Muscle of leg (tissue), 11 donors: ENCODE measurements around the gene ERCC1. TPM values are rescaled to one million over a fixed set of nuclear protein-coding genes. Genes with fewer than 3 reads are reported as not detected.
A peak's percentile ranks its signal among the peaks of the same experiment; 100 is the strongest.
"Not testable (repeated sequence)": the region's sequence is repeated elsewhere in the genome, so short reads cannot be mapped to it uniquely, and the experiment has no call there.

ENCODE experiments used
- DNase-seq: peaks from one replicate; pipeline ENCODE4 v3.0.0; 2013
- H3K27ac ChIP-seq: one replicate; pipeline ENCODE4 v1.5.1; 2013; ENCODE audit warnings: mild to moderate bottlenecking, low read length, control low read depth
- H3K27me3 ChIP-seq: one replicate; pipeline ENCODE4 v1.6.1; 2013; ENCODE audit warnings: low read length; ENCODE audit not compliant: control insufficient read depth, insufficient read depth
- H3K36me3 ChIP-seq: one replicate; pipeline ENCODE4 v1.6.1; 2013; ENCODE audit warnings: low read length; ENCODE audit not compliant: control insufficient read depth, insufficient read depth
- H3K4me1 ChIP-seq: one replicate; pipeline ENCODE4 v1.6.1; 2013; ENCODE audit warnings: low read length; ENCODE audit not compliant: control insufficient read depth, insufficient read depth
- H3K4me3 ChIP-seq: one replicate; pipeline ENCODE4 v1.5.1; 2013; ENCODE audit warnings: low read length, control low read depth
- H3K9me3 ChIP-seq: replicated peaks from 2 replicates; pipeline ENCODE4 v1.6.1; 2013; ENCODE audit warnings: low read depth, low read length; ENCODE audit not compliant: control insufficient read depth
- WGBS: methylation state at CpG from one replicate; pipeline ENCODE4 v1.1.5; 2013; ENCODE audit warnings: missing lambda C conversion rate; ENCODE audit not compliant: insufficient coverage; 5-methylcytosine and 5-hydroxymethylcytosine counted together
- polyA plus RNA-seq, 8 donors: library from polyadenylated mRNA; unstranded; fragments of 120-200 nt; gene quantifications; one replicate each; pipeline versions ENCODE4 v1.2.1 to v1.2.3, GENCODE V29; 2013; ENCODE audit warnings: inconsistent platforms in 1 of 8, low replicate concordance in 1 of 8; ENCODE audit not compliant: insufficient read length in 8 of 8, insufficient read depth in 1 of 8
- total RNA-seq: library from RNA; stranded (reverse); fragments of 120-200 nt; gene quantifications from one replicate; pipeline ENCODE4 v1.2.4, GENCODE V29; 2013

The ERCC1 gene
- total and polyA plus RNA-seq, 9 donors, result 81.8 to 110 (median 90.6) TPM

DNA sequence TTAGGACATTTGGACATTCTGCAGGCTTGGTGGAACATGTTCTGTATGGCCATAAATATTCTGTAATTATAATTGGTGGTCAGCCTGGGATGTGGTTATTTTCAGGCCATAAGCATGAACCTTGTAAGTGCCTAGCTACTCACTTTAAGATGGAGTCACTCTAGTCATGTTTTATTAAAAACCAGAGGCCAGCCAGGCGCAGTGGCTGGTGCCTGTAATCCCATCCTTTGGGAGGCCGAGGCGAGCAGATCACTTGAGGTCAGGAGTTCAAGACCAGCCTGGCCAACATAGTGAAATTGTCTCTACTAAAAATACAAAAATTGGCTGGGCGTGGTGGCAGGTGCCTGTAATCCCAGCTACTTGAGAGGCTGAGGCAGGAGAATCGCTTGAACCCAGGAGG, 16.1 kb downstream of the ERCC1 start:
- H3K9me3 ChIP-seq, H3K27ac ChIP-seq, H3K4me3 ChIP-seq, DNase-seq: not testable (repeated sequence)
- Histone ChIP-seq H3K27me3 (peaks cover 35% of the 10 kb centered on the region), H3K36me3 (peaks cover 18% of the 10 kb centered on the region), H3K4me1 (peaks cover 38% of the 10 kb centered on the region)
- 90% methylated on average over 2 of the region's 5 CpGs for WGBS

- WGBS, result 0% methylated on average over 3 of the region's 10 CpGs
- Histone ChIP-seq H3K36me3 (peaks cover 18% of the 10 kb centered on the region), H3K27me3 (peaks cover 40% of the 10 kb centered on the region), H3K4me3 (peak overlapping the region; percentile 79), H3K4me1 (peaks cover 39% of the 10 kb centered on the region), H3K27ac (no peak overlapping the region), H3K9me3 (no peaks in the 10 kb centered on the region)
- DNase-seq, result no peak
Measured at GRCh38 chr19:45407091-45407375, 16.7 kb downstream of the ERCC1 start.

- peak; percentile 93 for DNase-seq
- peaks cover 44% of the 10 kb centered on the region for H3K27me3 ChIP-seq
- under 1% methylated on average over 51 of the region's 51 CpGs for WGBS
- peak within 1 kb of the TSS; percentile 79 for H3K4me3 ChIP-seq
- peaks cover 39% of the 10 kb centered on the region for H3K4me1 ChIP-seq
- H3K9me3 ChIP-seq, result no peaks in the 10 kb centered on the region
- peaks cover 17% of the 10 kb centered on the region for H3K36me3 ChIP-seq
- peak within 1 kb of the TSS; percentile 90 for H3K27ac ChIP-seq
Measured at GRCh38 chr19:45406226-45407090, 17.3 kb downstream of the ERCC1 start, which contains the start of gene POLR1G. Gene POLR1G, plus strand, starts transcription at chr19:45406644. Its CDS starts 53 bp downstream, at chr19:45406697.

- Histone ChIP-seq H3K36me3 (peaks cover 11% of the 10 kb centered on the region), H3K9me3 (no peaks in the 10 kb centered on the region), H3K4me1 (peaks cover 39% of the 10 kb centered on the region), H3K27me3 (peaks cover 44% of the 10 kb centered on the region), H3K4me3 (peak overlapping the region; percentile 79), H3K27ac (peak overlapping the region; percentile 90)
- DNase-seq, result peak; percentile 92
- WGBS, result under 1% methylated on average over 36 of the region's 48 CpGs
Measured at GRCh38 chr19:45405435-45406225, 18.1 kb downstream of the ERCC1 start.

DNA sequence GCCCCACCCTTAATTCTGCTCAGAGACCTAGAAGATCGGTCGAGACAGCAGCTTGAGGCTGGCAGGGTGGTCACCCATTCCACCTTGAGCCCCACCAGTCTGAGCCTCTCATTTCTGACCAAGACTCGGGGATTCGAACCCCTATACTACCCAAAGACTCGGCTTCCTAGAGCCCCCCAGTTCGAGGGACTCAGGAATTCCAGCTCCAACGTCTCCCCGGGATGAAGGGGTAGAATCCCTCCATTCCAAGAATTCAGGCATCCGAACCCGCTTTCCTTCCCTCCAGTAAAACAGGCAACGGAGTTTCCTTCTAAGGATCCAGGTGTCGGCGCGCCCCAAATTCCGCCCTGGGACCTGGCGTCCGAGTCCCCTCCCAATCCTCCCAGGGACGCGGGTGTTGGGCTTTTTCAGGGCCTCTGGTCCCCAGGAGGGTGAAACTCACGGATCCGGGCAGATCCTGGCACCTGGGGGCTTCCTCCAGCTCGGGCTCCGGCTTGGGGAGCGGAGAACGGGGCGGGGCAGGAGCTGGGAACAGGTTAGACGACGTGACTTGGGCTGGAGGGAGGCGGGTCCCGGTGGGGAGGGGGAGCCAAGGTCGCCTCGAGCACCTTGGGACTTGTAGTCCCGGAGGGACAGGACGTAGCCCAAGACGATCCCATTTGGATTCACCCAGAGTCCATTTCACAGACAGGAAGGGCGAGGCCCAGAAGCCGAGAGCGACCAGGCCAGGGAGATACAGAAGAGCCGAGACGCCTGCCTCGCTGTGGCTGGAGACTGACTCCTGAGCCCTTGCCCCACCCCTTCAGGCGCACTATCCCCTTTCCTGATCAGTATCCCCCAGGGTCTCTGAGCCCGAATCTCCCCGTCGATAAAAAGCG, 18.9 kb downstream of the ERCC1 start, which contains the start of gene PPP1R13L:
TSS of gene PPP1R13L (minus strand) at position 513 of the 878 bp plus-strand sequence. CDS start 6,751 bp downstream, outside the sequence.
- Histone ChIP-seq H3K4me1 (peaks cover 39% of the 10 kb centered on the region), H3K36me3 (peaks cover 11% of the 10 kb centered on the region), H3K27ac (peak within 1 kb of the TSS; percentile 90), H3K9me3 (no peaks in the 10 kb centered on the region), H3K27me3 (peaks cover 48% of the 10 kb centered on the region), H3K4me3 (peak within 1 kb of the TSS; percentile 79)
- DNase-seq, result peak; percentile 61
- under 1% methylated on average over 29 of the region's 46 CpGs for WGBS

GRCh38 chr19:45403781-45404556, 19.7 kb downstream of the ERCC1 start:
- Histone ChIP-seq H3K36me3 (peaks cover 7% of the 10 kb centered on the region), H3K4me1 (peaks cover 39% of the 10 kb centered on the region), H3K4me3 (no peak overlapping the region), H3K27me3 (peaks cover 48% of the 10 kb centered on the region), H3K9me3 (no peaks in the 10 kb centered on the region), H3K27ac (no peak overlapping the region)
- peak; percentile 28 for DNase-seq
- 6% methylated on average over 15 of the region's 25 CpGs for WGBS

- Histone ChIP-seq H3K4me1 (peaks cover 43% of the 10 kb centered on the region), H3K36me3 (peaks cover 2% of the 10 kb centered on the region), H3K9me3 (no peaks in the 10 kb centered on the region), H3K27me3 (peaks cover 52% of the 10 kb centered on the region), H3K27ac (no peak overlapping the region), H3K4me3 (no peak overlapping the region)
- DNase-seq, result no peak
- WGBS, result 39% methylated on average over 4 of the region's 4 CpGs
Measured at GRCh38 chr19:45403272-45403671, 20.4 kb downstream of the ERCC1 start.

GRCh38 chr19:45402298-45403061, 21.2 kb downstream of the ERCC1 start:
- Histone ChIP-seq H3K4me1 (peaks cover 47% of the 10 kb centered on the region), H3K36me3 (no peaks in the 10 kb centered on the region), H3K27ac (no peak overlapping the region), H3K27me3 (peaks cover 60% of the 10 kb centered on the region), H3K9me3 (no peaks in the 10 kb centered on the region), H3K4me3 (no peak overlapping the region)
- WGBS, result 6% methylated on average over 34 of the region's 40 CpGs
- peak; percentile 39 for DNase-seq
